Measurements from ENCODE around the gene GRM1.
"Not testable (repeated sequence)": the region's sequence is repeated elsewhere in the genome, so short reads cannot be mapped to it uniquely, and the experiment has no call there.

Gene GRM1

GRCh38 chr6:146240807-146241206 is 211.9 kb downstream of the GRM1 start:
- Histone ChIP-seq H3K9me3 (ENCODE audit: insufficient read depth, low read length) (no peaks in the 10 kb centered on the region; the same call in 1 of the 2 replicates), H3K4me1 (ENCODE audit: insufficient read depth, insufficient read length) (no peaks in the 10 kb centered on the region), H3K9ac (ENCODE audit: insufficient read length, low read depth) (no peak overlapping the region), H3K36me3 (ENCODE audit: insufficient read depth, insufficient read length, low read length) (no peaks in the 10 kb centered on the region), H3K27me3 (ENCODE audit: insufficient read depth, insufficient read length) (no peaks in the 10 kb centered on the region), H3K4me3 (ENCODE audit: insufficient read length, low read depth) (no peak overlapping the region)
- no peak for DNase-seq (ENCODE audit: low read depth, low spot score)
- TF ChIP-seq ZNF274 (IDR thresholded peaks at IDR 0.05; ENCODE audit: low read depth, low read length) (no peak), SUZ12 (IDR thresholded peaks at IDR 0.05; ENCODE audit: extremely low read depth, insufficient read depth, insufficient read length) (no peak), YY1 (IDR thresholded peaks at IDR 0.05; ENCODE audit: insufficient read depth, insufficient read length) (no peak)

GRCh38 chr6:146243646-146244045 is 214.8 kb downstream of the GRM1 start:
- DNase-seq (ENCODE audit: low read depth, low spot score); H3K36me3 ChIP-seq (ENCODE audit: insufficient read depth, insufficient read length, low read length); H3K27me3 ChIP-seq (ENCODE audit: insufficient read depth, insufficient read length); H3K9ac ChIP-seq (ENCODE audit: insufficient read length, low read depth); H3K4me3 ChIP-seq (ENCODE audit: insufficient read length, low read depth); H3K9me3 ChIP-seq (ENCODE audit: insufficient read depth, low read length); H3K4me1 ChIP-seq (ENCODE audit: insufficient read depth, insufficient read length): not testable (repeated sequence)

- Histone ChIP-seq H3K4me1 (ENCODE audit: insufficient read depth, insufficient read length) (no peaks in the 10 kb centered on the region), H3K9ac (ENCODE audit: insufficient read length, low read depth) (no peak overlapping the region), H3K36me3 (ENCODE audit: insufficient read depth, insufficient read length, low read length) (no peaks in the 10 kb centered on the region), H3K9me3 (ENCODE audit: insufficient read depth, low read length) (no peaks in the 10 kb centered on the region; the same call in 1 of the 2 replicates), H3K27me3 (ENCODE audit: insufficient read depth, insufficient read length) (no peaks in the 10 kb centered on the region), H3K4me3 (ENCODE audit: insufficient read length, low read depth) (no peak overlapping the region)
- no peak for DNase-seq (ENCODE audit: low read depth, low spot score)
- no peak for TF ChIP-seq YY1 (IDR thresholded peaks at IDR 0.05; ENCODE audit: insufficient read depth, insufficient read length)
- no peak for TF ChIP-seq SUZ12 (IDR thresholded peaks at IDR 0.05; ENCODE audit: extremely low read depth, insufficient read depth, insufficient read length)
- no peak for TF ChIP-seq ZNF274 (IDR thresholded peaks at IDR 0.05; ENCODE audit: low read depth, low read length)
These were observed 215.8 kb downstream of the GRM1 start for GRCh38 chr6:146244630-146245143.

GRCh38 chr6:146246028-146246427 is 217.2 kb downstream of the GRM1 start:
- DNase-seq (ENCODE audit: low read depth, low spot score), result no peak
- no peaks in the 10 kb centered on the region for H3K27me3 ChIP-seq (ENCODE audit: insufficient read depth, insufficient read length)
- no peaks in the 10 kb centered on the region for H3K36me3 ChIP-seq (ENCODE audit: insufficient read depth, insufficient read length, low read length)
- H3K9me3 ChIP-seq (ENCODE audit: insufficient read depth, low read length), result no peaks in the 10 kb centered on the region; the same call in 1 of the 2 replicates
- no peak for TF ChIP-seq YY1 (IDR thresholded peaks at IDR 0.05; ENCODE audit: insufficient read depth, insufficient read length)
- TF ChIP-seq ZNF274 (IDR thresholded peaks at IDR 0.05; ENCODE audit: low read depth, low read length), result no peak
- no peak for TF ChIP-seq SUZ12 (IDR thresholded peaks at IDR 0.05; ENCODE audit: extremely low read depth, insufficient read depth, insufficient read length)
- H3K9ac ChIP-seq (ENCODE audit: insufficient read length, low read depth), result no peak overlapping the region
- no peak overlapping the region for H3K4me3 ChIP-seq (ENCODE audit: insufficient read length, low read depth)
- H3K4me1 ChIP-seq (ENCODE audit: insufficient read depth, insufficient read length), result no peaks in the 10 kb centered on the region

- H3K27me3 ChIP-seq (ENCODE audit: insufficient read depth, insufficient read length), result no peaks in the 10 kb centered on the region
- H3K36me3 ChIP-seq (ENCODE audit: insufficient read depth, insufficient read length, low read length), result no peaks in the 10 kb centered on the region
- DNase-seq (ENCODE audit: low read depth, low spot score), result no peak
- no peak for TF ChIP-seq ZNF274 (IDR thresholded peaks at IDR 0.05; ENCODE audit: low read depth, low read length)
- no peak for TF ChIP-seq SUZ12 (IDR thresholded peaks at IDR 0.05; ENCODE audit: extremely low read depth, insufficient read depth, insufficient read length)
- no peak for TF ChIP-seq YY1 (IDR thresholded peaks at IDR 0.05; ENCODE audit: insufficient read depth, insufficient read length)
- H3K9me3 ChIP-seq (ENCODE audit: insufficient read depth, low read length), result no peaks in the 10 kb centered on the region
- H3K9ac ChIP-seq (ENCODE audit: insufficient read length, low read depth), result no peak overlapping the region
- H3K4me1 ChIP-seq (ENCODE audit: insufficient read depth, insufficient read length), result no peaks in the 10 kb centered on the region
- no peak overlapping the region for H3K4me3 ChIP-seq (ENCODE audit: insufficient read length, low read depth)
These were observed 224.8 kb downstream of the GRM1 start for GRCh38 chr6:146253691-146254090.

- no peak overlapping the region for H3K4me3 ChIP-seq (ENCODE audit: insufficient read length, low read depth)
- TF ChIP-seq ZNF274 (IDR thresholded peaks at IDR 0.05; ENCODE audit: low read depth, low read length) (no peak), YY1 (IDR thresholded peaks at IDR 0.05; ENCODE audit: insufficient read depth, insufficient read length) (no peak), SUZ12 (IDR thresholded peaks at IDR 0.05; ENCODE audit: extremely low read depth, insufficient read depth, insufficient read length) (no peak)
- no peaks in the 10 kb centered on the region for H3K27me3 ChIP-seq (ENCODE audit: insufficient read depth, insufficient read length)
- no peak overlapping the region for H3K9ac ChIP-seq (ENCODE audit: insufficient read length, low read depth)
- DNase-seq (ENCODE audit: low read depth, low spot score), result no peak
- H3K36me3 ChIP-seq (ENCODE audit: insufficient read depth, insufficient read length, low read length), result no peaks in the 10 kb centered on the region
- H3K4me1 ChIP-seq (ENCODE audit: insufficient read depth, insufficient read length), result no peaks in the 10 kb centered on the region
- H3K9me3 ChIP-seq (ENCODE audit: insufficient read depth, low read length), result no peaks in the 10 kb centered on the region
These were observed 229.3 kb downstream of the GRM1 start for GRCh38 chr6:146258206-146258605.

- Histone ChIP-seq H3K27me3 (ENCODE audit: insufficient read depth, insufficient read length) (no peaks in the 10 kb centered on the region), H3K9me3 (ENCODE audit: insufficient read depth, low read length) (no peaks in the 10 kb centered on the region), H3K36me3 (ENCODE audit: insufficient read depth, insufficient read length, low read length) (no peaks in the 10 kb centered on the region), H3K4me3 (ENCODE audit: insufficient read length, low read depth) (no peak overlapping the region), H3K9ac (ENCODE audit: insufficient read length, low read depth) (no peak overlapping the region), H3K4me1 (ENCODE audit: insufficient read depth, insufficient read length) (no peaks in the 10 kb centered on the region)
- no peak for TF ChIP-seq YY1 (IDR thresholded peaks at IDR 0.05; ENCODE audit: insufficient read depth, insufficient read length)
- no peak for TF ChIP-seq ZNF274 (IDR thresholded peaks at IDR 0.05; ENCODE audit: low read depth, low read length)
- TF ChIP-seq SUZ12 (IDR thresholded peaks at IDR 0.05; ENCODE audit: extremely low read depth, insufficient read depth, insufficient read length), result no peak
- DNase-seq (ENCODE audit: low read depth, low spot score), result no peak
These were observed 232.0 kb downstream of the GRM1 start for GRCh38 chr6:146260886-146261285.

- H3K4me1 ChIP-seq (ENCODE audit: insufficient read depth, insufficient read length), result no peaks in the 10 kb centered on the region
- TF ChIP-seq SUZ12 (IDR thresholded peaks at IDR 0.05; ENCODE audit: extremely low read depth, insufficient read depth, insufficient read length) (no peak), ZNF274 (IDR thresholded peaks at IDR 0.05; ENCODE audit: low read depth, low read length) (no peak), YY1 (IDR thresholded peaks at IDR 0.05; ENCODE audit: insufficient read depth, insufficient read length) (no peak)
- no peaks in the 10 kb centered on the region for H3K27me3 ChIP-seq (ENCODE audit: insufficient read depth, insufficient read length)
- no peak for DNase-seq (ENCODE audit: low read depth, low spot score)
- H3K36me3 ChIP-seq (ENCODE audit: insufficient read depth, insufficient read length, low read length), result no peaks in the 10 kb centered on the region
- H3K9ac ChIP-seq (ENCODE audit: insufficient read length, low read depth), result no peak overlapping the region
- H3K4me3 ChIP-seq (ENCODE audit: insufficient read length, low read depth), result no peak overlapping the region
- H3K9me3 ChIP-seq (ENCODE audit: insufficient read depth, low read length), result no peaks in the 10 kb centered on the region
These were observed 236.2 kb downstream of the GRM1 start for GRCh38 chr6:146265056-146265455.
